Measurements from ENCODE around the gene RGS10. TPM values are rescaled to one million over a fixed set of nuclear protein-coding genes. Genes with fewer than 3 reads are reported as not detected.

Gene RGS10
- total and polyA plus RNA-seq, 12 donors = 9.5 to 28.1 (median 15.7) TPM

DNA sequence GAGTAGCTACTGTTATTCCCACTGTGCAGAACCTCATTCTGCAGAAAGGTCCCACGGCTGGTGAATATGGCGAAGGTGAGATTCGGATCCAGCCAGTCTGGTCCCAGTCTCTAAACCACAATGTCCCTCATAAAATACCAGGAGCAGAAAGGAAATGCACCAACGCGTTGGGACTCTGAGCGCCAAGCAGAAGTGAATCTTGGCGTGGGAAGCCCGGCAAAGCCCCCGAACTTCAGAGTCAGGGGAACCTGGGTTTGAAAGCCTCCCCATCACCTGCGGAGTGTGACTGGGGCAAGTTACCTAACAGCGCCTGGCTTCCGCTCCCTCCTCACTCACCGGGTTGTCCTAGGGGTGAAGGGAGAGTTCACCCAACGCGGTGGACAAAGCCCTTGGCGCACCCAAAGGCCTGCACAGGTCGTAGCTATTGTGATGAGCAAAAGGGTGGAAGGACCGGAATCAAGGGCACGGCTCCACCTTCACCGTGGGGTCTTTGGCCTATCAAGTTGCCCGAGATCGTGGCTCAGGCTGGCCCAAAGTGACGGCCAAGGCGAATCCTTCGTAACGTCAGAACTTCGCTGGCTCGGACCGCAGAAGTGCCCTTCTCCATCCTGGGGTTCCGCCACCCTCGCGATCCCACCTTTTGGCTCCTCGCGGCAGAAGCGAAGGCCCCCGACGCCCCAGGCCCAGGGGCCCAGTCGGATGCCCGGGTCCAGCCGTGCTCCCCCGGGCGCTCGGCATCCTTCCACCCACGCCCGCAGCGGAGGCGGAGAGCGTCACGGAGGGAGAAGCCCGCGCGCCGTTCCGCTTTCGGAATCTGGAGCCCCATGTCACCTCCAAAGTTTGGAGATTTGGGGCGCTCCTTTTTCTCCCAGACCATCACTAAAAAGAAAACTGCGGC lies 811 bp downstream of the RGS10 start:
- intact Hi-C loops (cut with DNase I) = no loop called here
- TF ChIP-seq POLR2A (IDR thresholded peaks at IDR 0.05) = no peak
- TF ChIP-seq CTCF (IDR thresholded peaks at IDR 0.05) = no peak
- WGBS, 4 donors = 27 to 44% (median 33%) methylated on average over 21 to 57 of the region's 57 CpGs
- peaks cover 8 to 10% of the 10 kb centered on the region in 2 donors for H3K4me1 ChIP-seq (replicated peaks in 1 of 2)
- DNase-seq = no peak
- H3K27me3 ChIP-seq = peaks cover 4% of the 10 kb centered on the region
- H3K27ac ChIP-seq = peak overlapping the region in 2 of 5 donors; percentile 63 to 73
- no peaks in the 10 kb centered on the region for H3K36me3 ChIP-seq (replicated peaks in 1 of 2)
- peak overlapping the region in 2 of 4 donors; percentile 20 to 74 for H3K4me3 ChIP-seq
- no peaks in the 10 kb centered on the region for H3K9me3 ChIP-seq (replicated peaks in 1 of 3)

DNA sequence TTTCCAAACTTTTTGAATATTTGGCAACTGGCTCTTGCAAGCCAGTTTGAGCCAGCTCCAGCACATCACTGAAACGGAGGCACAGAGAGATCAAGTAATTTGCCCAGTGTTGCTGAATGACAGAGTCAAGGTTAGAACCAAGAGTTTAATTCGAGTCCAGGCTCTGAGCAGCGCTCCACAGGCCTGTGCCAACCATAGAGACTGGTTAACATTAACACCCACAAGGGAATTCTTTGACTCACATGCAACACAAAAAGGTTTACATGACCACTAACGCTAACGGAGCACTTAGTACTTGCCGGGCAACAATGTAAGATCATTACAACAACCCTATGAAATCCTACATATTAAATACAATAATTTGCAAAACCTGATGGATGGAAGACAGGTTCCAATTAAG lies 1.5 kb downstream of the RGS10 start:
- no peak for DNase-seq
- H3K9me3 ChIP-seq (replicated peaks in 1 of 3) = no peaks in the 10 kb centered on the region
- peak overlapping the region in 1 of 4 donors; percentile 74 for H3K4me3 ChIP-seq
- intact Hi-C loops (cut with DNase I) = no loop called here
- TF ChIP-seq POLR2A (IDR thresholded peaks at IDR 0.05) (no peak), CTCF (IDR thresholded peaks at IDR 0.05) (no peak)
- 55 to 77% (median 69%) methylated on average over 6 of the region's 6 CpGs for WGBS, 4 donors
- no peak overlapping the region for H3K27ac ChIP-seq
- peaks cover 8 to 10% of the 10 kb centered on the region in 2 donors for H3K4me1 ChIP-seq (replicated peaks in 1 of 2)
- H3K36me3 ChIP-seq (replicated peaks in 1 of 2) = no peaks in the 10 kb centered on the region
- no peaks in the 10 kb centered on the region for H3K27me3 ChIP-seq

- no peak for DNase-seq
- intact Hi-C loops (cut with DNase I) = no loop called here
- H3K4me3 ChIP-seq = no peak overlapping the region
- 74 to 92% (median 89%) methylated on average over 4 of the region's 4 CpGs for WGBS, 4 donors
- no peaks in the 10 kb centered on the region for H3K27me3 ChIP-seq
- H3K9me3 ChIP-seq (replicated peaks in 1 of 3) = no peaks in the 10 kb centered on the region
- peaks cover 8 to 10% of the 10 kb centered on the region in 2 donors for H3K4me1 ChIP-seq (replicated peaks in 1 of 2)
- no peaks in the 10 kb centered on the region for H3K36me3 ChIP-seq (replicated peaks in 1 of 2)
- TF ChIP-seq POLR2A (IDR thresholded peaks at IDR 0.05) = no peak
- H3K27ac ChIP-seq = no peak overlapping the region
These were observed 2.5 kb downstream of the RGS10 start for GRCh38 chr10:119540038-119540437.

DNA sequence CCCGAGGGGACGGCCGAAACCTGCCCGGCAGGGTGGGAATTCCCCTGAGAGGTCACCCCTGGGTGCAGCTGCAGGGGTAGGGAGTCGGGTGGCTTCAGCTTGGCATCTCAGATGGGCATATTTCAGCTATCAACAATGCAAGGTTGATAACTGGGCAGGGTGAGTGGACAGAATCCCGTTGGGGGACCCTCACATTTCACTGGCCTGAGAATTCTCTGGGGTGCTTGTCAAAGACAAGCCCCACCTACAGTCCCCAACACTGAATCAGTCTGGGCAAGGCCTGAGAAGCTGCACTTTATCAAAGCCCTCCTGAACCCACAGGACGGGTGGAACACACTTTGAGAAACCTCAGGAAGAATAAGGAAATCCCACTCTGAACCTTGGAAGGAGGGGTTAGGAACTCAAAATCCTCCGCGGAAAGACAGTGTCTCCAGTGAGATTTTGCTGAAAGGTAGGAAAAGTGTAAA lies 3.1 kb downstream of the RGS10 start:
- WGBS, 4 donors = 73 to 81% (median 79%) methylated on average over 6 to 9 of the region's 9 CpGs
- H3K27me3 ChIP-seq = no peaks in the 10 kb centered on the region
- no peaks in the 10 kb centered on the region for H3K36me3 ChIP-seq (replicated peaks in 1 of 2)
- peaks cover 8 to 10% of the 10 kb centered on the region in 2 donors for H3K4me1 ChIP-seq (replicated peaks in 1 of 2)
- DNase-seq = no peak
- TF ChIP-seq CTCF (IDR thresholded peaks at IDR 0.05) (no peak), POLR2A (IDR thresholded peaks at IDR 0.05) (no peak)
- H3K9me3 ChIP-seq (replicated peaks in 1 of 3) = no peaks in the 10 kb centered on the region
- H3K4me3 ChIP-seq = no peak overlapping the region
- intact Hi-C loops (cut with DNase I) = no loop called here
- no peak overlapping the region for H3K27ac ChIP-seq
